Liver (tissue), 3 donors: Measurements from ENCODE around the gene FAM241A.

ENCODE experiments used
- EGR1 ChIP-seq, 2 donors: IDR thresholded peaks; 2 replicates each; pipeline ENCODE4 v1.6.1; 2016 to 2018; ENCODE audit warnings: antibody characterized with exemption in 2 of 2, low read depth in 2 of 2
- GABPA ChIP-seq, 2 donors: IDR thresholded peaks in 1 of 2; conservative IDR thresholded peaks in 1 of 2; 2 replicates each; pipeline ENCODE4 v1.6.1; 2016; ENCODE audit warnings: antibody characterized with exemption in 2 of 2, mild to moderate bottlenecking in 1 of 2, moderate library complexity in 1 of 2
- HNF4A ChIP-seq, 2 donors: conservative IDR thresholded peaks; 2 replicates each; pipeline ENCODE4 v1.6.1; 2016; ENCODE audit warnings: antibody characterized with exemption in 2 of 2, mild to moderate bottlenecking in 2 of 2
- JUND ChIP-seq, 2 donors: IDR thresholded peaks; 2 replicates each; pipeline ENCODE4 v1.6.1; 2016; ENCODE audit warnings: antibody characterized with exemption in 2 of 2
- RAD21 ChIP-seq, 2 donors: IDR thresholded peaks; 2 replicates each; pipeline ENCODE4 v1.6.1; 2016; ENCODE audit warnings: antibody characterized with exemption in 2 of 2, mild to moderate bottlenecking in 2 of 2
- SP1 ChIP-seq: IDR thresholded peaks from 2 replicates; pipeline ENCODE4 v1.6.1; 2018; ENCODE audit warnings: antibody characterized with exemption, mild to moderate bottlenecking
- YY1 ChIP-seq: IDR thresholded peaks from 2 replicates; pipeline ENCODE4 v1.6.1; 2016; ENCODE audit warnings: antibody characterized with exemption, mild to moderate bottlenecking
- TF ChIP-seq, protein P1 (sequence below): fragments of 150-350 bp; IDR thresholded peaks from 2 replicates; pipeline ENCODE4 v1.5.1; 2017; ENCODE audit warnings: improper control_type of control experiment, low read depth, low read length; ENCODE audit not compliant: missing input control
- TF ChIP-seq, protein P2 (sequence below): IDR thresholded peaks from 2 replicates; pipeline ENCODE4 v1.6.1; 2016; ENCODE audit warnings: antibody characterized with exemption, mild to moderate bottlenecking
- TF ChIP-seq, protein P3 (sequence below): IDR thresholded peaks from 2 replicates; pipeline ENCODE4 v1.6.1; 2016; ENCODE audit warnings: antibody characterized with exemption
- TF ChIP-seq, protein P4 (sequence below): IDR thresholded peaks from 2 replicates; pipeline ENCODE4 v1.6.1; 2016; ENCODE audit warnings: antibody characterized with exemption
- TF ChIP-seq, protein P5 (sequence below): IDR thresholded peaks from 2 replicates; pipeline ENCODE4 v1.6.1; 2016; ENCODE audit warnings: antibody characterized with exemption
- donor health status: healthy.
- donor health status: healthy.

DNA sequence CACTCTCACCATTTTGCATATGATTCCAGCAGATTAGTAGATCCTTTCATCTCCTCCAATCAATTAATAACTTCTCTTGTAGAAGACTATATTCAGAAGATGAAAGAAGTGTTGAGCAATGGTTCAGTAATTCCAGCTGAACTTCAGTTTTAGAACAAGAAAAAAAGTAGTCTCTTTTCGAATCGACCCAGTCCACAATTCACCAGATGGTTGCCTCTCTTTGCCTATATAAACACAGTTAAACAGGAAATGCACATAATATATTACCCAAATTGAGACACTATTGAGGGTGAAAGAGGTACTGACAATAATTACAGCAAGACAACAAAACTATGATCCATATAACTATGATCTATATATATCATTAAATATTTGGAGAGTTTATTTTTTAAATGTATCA, 16.8 kb upstream of the FAM241A start:
- TF ChIP-seq, protein P1, sequence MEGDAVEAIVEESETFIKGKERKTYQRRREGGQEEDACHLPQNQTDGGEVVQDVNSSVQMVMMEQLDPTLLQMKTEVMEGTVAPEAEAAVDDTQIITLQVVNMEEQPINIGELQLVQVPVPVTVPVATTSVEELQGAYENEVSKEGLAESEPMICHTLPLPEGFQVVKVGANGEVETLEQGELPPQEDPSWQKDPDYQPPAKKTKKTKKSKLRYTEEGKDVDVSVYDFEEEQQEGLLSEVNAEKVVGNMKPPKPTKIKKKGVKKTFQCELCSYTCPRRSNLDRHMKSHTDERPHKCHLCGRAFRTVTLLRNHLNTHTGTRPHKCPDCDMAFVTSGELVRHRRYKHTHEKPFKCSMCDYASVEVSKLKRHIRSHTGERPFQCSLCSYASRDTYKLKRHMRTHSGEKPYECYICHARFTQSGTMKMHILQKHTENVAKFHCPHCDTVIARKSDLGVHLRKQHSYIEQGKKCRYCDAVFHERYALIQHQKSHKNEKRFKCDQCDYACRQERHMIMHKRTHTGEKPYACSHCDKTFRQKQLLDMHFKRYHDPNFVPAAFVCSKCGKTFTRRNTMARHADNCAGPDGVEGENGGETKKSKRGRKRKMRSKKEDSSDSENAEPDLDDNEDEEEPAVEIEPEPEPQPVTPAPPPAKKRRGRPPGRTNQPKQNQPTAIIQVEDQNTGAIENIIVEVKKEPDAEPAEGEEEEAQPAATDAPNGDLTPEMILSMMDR = no peak
- TF ChIP-seq RAD21 (IDR thresholded peaks at IDR 0.05) = no peak
- TF ChIP-seq, protein P2, sequence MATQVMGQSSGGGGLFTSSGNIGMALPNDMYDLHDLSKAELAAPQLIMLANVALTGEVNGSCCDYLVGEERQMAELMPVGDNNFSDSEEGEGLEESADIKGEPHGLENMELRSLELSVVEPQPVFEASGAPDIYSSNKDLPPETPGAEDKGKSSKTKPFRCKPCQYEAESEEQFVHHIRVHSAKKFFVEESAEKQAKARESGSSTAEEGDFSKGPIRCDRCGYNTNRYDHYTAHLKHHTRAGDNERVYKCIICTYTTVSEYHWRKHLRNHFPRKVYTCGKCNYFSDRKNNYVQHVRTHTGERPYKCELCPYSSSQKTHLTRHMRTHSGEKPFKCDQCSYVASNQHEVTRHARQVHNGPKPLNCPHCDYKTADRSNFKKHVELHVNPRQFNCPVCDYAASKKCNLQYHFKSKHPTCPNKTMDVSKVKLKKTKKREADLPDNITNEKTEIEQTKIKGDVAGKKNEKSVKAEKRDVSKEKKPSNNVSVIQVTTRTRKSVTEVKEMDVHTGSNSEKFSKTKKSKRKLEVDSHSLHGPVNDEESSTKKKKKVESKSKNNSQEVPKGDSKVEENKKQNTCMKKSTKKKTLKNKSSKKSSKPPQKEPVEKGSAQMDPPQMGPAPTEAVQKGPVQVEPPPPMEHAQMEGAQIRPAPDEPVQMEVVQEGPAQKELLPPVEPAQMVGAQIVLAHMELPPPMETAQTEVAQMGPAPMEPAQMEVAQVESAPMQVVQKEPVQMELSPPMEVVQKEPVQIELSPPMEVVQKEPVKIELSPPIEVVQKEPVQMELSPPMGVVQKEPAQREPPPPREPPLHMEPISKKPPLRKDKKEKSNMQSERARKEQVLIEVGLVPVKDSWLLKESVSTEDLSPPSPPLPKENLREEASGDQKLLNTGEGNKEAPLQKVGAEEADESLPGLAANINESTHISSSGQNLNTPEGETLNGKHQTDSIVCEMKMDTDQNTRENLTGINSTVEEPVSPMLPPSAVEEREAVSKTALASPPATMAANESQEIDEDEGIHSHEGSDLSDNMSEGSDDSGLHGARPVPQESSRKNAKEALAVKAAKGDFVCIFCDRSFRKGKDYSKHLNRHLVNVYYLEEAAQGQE = no peak
- TF ChIP-seq, protein P3, sequence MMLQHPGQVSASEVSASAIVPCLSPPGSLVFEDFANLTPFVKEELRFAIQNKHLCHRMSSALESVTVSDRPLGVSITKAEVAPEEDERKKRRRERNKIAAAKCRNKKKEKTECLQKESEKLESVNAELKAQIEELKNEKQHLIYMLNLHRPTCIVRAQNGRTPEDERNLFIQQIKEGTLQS = no peak
- TF ChIP-seq GABPA (IDR thresholded peaks at IDR 0.05 in 1 of 2, conservative IDR thresholded peaks at IDR 0.05 in 1 of 2) = no peak
- TF ChIP-seq YY1 = no peak
- TF ChIP-seq, protein P4, sequence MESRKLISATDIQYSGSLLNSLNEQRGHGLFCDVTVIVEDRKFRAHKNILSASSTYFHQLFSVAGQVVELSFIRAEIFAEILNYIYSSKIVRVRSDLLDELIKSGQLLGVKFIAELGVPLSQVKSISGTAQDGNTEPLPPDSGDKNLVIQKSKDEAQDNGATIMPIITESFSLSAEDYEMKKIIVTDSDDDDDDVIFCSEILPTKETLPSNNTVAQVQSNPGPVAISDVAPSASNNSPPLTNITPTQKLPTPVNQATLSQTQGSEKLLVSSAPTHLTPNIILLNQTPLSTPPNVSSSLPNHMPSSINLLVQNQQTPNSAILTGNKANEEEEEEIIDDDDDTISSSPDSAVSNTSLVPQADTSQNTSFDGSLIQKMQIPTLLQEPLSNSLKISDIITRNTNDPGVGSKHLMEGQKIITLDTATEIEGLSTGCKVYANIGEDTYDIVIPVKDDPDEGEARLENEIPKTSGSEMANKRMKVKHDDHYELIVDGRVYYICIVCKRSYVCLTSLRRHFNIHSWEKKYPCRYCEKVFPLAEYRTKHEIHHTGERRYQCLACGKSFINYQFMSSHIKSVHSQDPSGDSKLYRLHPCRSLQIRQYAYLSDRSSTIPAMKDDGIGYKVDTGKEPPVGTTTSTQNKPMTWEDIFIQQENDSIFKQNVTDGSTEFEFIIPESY = no peak
- TF ChIP-seq EGR1 (IDR thresholded peaks at IDR 0.05; ENCODE audit: low read depth in 2 of 2) = no peak
- TF ChIP-seq HNF4A (conservative IDR thresholded peaks at IDR 0.05) = no peak
- TF ChIP-seq JUND (IDR thresholded peaks at IDR 0.05) = no peak
- TF ChIP-seq, protein P5, sequence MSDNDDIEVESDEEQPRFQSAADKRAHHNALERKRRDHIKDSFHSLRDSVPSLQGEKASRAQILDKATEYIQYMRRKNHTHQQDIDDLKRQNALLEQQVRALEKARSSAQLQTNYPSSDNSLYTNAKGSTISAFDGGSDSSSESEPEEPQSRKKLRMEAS = no peak
- TF ChIP-seq SP1 = no peak
